Measurements from ENCODE around the gene SMG9.

Gene SMG9

DNA sequence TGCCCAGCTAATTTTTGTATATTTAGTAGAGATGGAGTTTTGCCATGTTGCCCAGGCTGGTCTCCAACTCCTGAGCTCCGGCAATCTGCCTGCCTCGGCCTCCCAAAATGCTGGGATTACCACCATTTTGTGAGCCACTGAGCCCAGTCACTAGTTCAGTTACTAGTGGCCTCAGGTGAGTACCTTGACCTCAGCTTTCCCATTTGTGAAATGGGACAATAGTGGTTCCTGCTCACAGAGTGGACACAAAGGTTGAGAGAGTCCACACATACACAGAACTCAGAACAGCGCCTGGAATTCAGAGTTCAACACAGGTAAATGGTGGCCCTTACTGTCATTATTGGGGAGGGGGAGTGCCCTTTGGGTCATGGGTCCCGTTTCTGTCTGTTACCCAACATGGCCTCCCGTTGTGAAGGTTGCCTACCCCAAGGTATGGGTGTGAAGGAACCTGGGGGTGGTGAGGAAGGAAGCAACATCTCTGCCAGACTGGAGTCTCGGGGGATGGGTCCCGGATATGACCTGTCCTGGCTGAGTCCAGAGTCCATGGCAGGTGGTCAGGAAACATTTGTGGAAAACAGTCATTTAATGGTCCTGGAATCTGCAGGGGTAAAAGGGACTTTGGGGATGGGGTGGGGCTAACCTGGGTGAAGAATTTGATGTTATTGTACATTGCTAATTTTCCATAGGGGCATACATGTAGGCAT, 50.6 kb downstream of the SMG9 start:
- Histone ChIP-seq H3K4me3 (ENCODE audit: low read depth, low read length) (no peak overlapping the region), H3K9me3 (ENCODE audit: control insufficient read depth, insufficient read depth, low read depth, low read length) (peaks cover 10% of the 10 kb centered on the region), H3K36me3 (ENCODE audit: control insufficient read depth, insufficient read depth, low read length) (no peaks in the 10 kb centered on the region), H3K9ac (ENCODE audit: low read length) (no peak overlapping the region), H3K27me3 (ENCODE audit: control insufficient read depth, insufficient read depth, low read length) (peaks cover 8% of the 10 kb centered on the region), H3K27ac (ENCODE audit: low read depth, low read length) (no peak overlapping the region), H3K4me1 (ENCODE audit: control insufficient read depth, insufficient read depth, low read length) (peaks cover 3% of the 10 kb centered on the region; the same call in 1 of the 2 replicates)

DNA sequence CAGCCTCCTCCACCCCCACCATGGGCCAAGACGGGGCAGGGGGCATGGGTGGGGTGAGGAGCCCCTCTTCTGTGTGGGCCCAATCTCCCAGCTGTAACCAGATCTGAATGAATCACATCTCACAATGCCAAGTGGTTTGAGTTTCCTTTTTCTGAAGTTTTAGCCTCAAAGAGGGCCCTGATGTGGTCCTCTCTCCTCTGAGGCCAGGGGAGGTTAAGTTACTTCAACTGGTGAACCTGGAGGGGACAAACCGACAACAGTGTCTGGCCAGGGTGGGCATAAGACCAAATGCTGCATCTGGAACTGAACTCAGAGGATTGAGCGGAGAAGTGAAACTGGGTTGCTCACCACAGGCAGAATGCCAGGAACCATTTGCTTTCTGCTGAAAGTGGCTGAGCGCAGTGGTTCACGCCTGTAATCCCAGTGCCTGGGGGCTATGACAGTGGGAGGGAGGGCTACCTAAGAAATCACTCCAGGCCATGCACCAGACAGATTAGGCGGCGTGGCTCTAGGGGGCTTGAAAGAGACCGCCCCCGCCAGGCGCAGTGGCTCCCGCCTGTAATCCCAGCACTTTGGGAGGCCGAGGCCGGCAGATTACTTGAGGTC, 54.3 kb downstream of the SMG9 start:
- Histone ChIP-seq H3K9me3 (ENCODE audit: control insufficient read depth, insufficient read depth, low read depth, low read length) (peaks cover 5% of the 10 kb centered on the region; the same call in 1 of the 2 replicates), H3K27ac (ENCODE audit: low read depth, low read length) (no peak overlapping the region), H3K4me1 (ENCODE audit: control insufficient read depth, insufficient read depth, low read length) (peaks cover 3% of the 10 kb centered on the region; the same call in 1 of the 2 replicates), H3K4me3 (ENCODE audit: low read depth, low read length) (no peak overlapping the region), H3K27me3 (ENCODE audit: control insufficient read depth, insufficient read depth, low read length) (peaks cover 22% of the 10 kb centered on the region), H3K9ac (ENCODE audit: low read length) (no peak overlapping the region), H3K36me3 (ENCODE audit: control insufficient read depth, insufficient read depth, low read length) (no peaks in the 10 kb centered on the region)

DNA sequence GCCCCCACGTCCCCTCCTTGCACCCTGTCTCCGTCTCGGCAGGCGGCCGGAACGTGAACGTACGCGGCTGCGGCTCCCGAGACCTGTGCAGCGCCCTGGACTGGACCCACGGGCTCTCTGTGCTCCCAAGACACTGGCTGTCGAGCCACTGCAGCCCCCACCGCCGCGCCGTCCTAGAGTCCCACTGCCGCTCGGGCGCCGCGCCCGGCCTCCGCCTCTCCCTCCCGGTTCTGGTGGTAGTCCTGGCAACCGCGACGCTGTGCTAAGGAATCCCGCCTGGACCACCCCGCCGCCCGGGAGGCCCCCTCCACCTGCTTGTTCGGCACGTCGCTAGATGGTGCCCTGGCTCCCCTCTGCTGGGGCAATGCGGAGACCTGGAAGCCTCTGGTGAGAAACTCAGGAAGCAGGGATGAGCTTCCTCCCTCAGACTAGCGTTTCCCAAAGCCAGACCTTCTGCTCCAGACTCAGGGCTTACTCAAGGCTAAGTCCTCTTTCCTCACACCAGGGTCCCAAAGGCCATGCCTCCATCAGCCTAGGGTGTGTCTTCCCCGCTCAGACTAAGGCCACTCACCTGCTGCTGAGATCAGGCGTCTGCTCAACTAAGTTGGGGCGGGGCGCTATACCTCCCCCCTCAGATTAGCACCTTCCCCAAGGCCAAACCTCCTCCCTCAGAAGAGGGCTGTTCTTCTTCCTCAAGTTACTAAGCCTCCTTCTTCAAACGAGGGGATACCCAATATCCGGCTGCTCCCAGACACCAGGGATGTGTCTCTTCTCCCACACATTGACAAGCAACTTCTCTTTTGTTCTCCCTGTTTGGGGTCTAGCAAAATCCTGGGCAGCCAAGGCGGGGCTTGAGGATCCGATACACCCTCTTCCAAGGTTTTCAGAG, 55.0 kb downstream of the SMG9 start:
- Histone ChIP-seq H3K27ac (ENCODE audit: low read depth, low read length) (no peak overlapping the region), H3K9ac (ENCODE audit: low read length) (no peak overlapping the region), H3K9me3 (ENCODE audit: control insufficient read depth, insufficient read depth, low read depth, low read length) (peaks cover 5% of the 10 kb centered on the region; the same call in 1 of the 2 replicates), H3K36me3 (ENCODE audit: control insufficient read depth, insufficient read depth, low read length) (no peaks in the 10 kb centered on the region), H3K4me1 (ENCODE audit: control insufficient read depth, insufficient read depth, low read length) (peaks cover 3% of the 10 kb centered on the region; the same call in 1 of the 2 replicates), H3K27me3 (ENCODE audit: control insufficient read depth, insufficient read depth, low read length) (peaks cover 22% of the 10 kb centered on the region), H3K4me3 (ENCODE audit: low read depth, low read length) (peak overlapping the region; percentile 56)

DNA sequence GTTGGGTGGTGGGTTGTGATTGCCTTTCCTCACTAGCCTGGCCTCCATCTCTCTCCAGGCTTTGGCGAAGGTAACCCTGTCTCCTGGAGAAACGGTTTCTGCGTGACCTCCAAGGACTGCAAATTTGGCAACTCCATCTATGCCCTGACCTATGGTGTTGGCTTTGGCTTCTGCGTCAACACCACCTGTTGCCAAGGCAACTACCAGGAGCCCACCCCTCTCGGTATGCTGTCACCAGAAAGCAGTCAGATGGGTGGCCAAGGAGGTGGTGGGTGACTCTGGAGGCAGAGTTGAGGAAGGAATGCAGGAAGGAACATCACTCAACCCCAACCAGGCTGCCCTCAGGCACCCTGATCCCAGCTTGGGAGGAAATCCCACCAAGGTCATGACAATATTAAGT, 57.5 kb downstream of the SMG9 start:
- Histone ChIP-seq H3K4me3 (ENCODE audit: low read depth, low read length) (no peak overlapping the region), H3K27ac (ENCODE audit: low read depth, low read length) (no peak overlapping the region), H3K4me1 (ENCODE audit: control insufficient read depth, insufficient read depth, low read length) (no peaks in the 10 kb centered on the region; the same call in 1 of the 2 replicates), H3K27me3 (ENCODE audit: control insufficient read depth, insufficient read depth, low read length) (peaks cover 22% of the 10 kb centered on the region), H3K36me3 (ENCODE audit: control insufficient read depth, insufficient read depth, low read length) (no peaks in the 10 kb centered on the region), H3K9me3 (ENCODE audit: control insufficient read depth, insufficient read depth, low read depth, low read length) (peaks cover 8% of the 10 kb centered on the region; the same call in 1 of the 2 replicates), H3K9ac (ENCODE audit: low read length) (no peak overlapping the region)

DNA sequence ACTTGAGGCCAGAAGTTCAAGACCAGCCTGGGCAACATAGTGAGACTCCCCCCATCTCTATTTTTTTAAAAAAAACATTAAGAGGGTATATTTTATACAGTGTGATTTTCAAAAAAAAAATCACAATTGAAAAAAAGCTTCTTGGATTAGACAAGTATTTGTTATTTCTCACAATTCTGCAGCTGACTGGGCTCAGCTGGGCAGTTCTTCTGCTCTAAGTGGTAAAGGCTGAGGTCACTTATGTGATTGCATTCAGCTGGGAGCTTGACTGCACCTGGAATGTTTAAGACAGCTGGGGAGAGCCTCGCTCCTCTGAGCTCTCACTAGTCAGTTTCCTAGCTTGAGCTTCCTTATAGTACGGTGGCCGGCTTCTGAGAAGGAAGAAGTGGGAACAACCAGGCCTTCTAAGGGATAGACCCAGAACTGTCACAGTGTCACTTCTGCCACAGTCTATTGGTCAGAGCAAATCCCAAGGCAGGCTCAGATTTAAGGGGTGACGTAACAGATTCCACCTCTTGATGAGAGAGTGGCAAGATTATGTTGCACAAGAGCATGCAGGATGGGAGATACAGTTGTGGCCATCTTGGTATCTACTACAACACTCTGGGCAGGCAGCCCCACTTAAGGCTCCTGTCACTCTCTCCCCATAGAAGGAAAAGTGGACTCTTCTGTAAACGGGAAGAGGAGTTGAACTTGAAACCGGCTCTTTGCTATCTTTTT, 58.6 kb downstream of the SMG9 start:
- peaks cover 17% of the 10 kb centered on the region for H3K9me3 ChIP-seq (ENCODE audit: control insufficient read depth, insufficient read depth, low read depth, low read length)
- no peaks in the 10 kb centered on the region for H3K36me3 ChIP-seq (ENCODE audit: control insufficient read depth, insufficient read depth, low read length)
- H3K4me3 ChIP-seq (ENCODE audit: low read depth, low read length) = no peak overlapping the region
- no peak overlapping the region for H3K27ac ChIP-seq (ENCODE audit: low read depth, low read length)
- H3K4me1 ChIP-seq (ENCODE audit: control insufficient read depth, insufficient read depth, low read length) = no peaks in the 10 kb centered on the region; the same call in 1 of the 2 replicates
- no peak overlapping the region for H3K9ac ChIP-seq (ENCODE audit: low read length)
- H3K27me3 ChIP-seq (ENCODE audit: control insufficient read depth, insufficient read depth, low read length) = peaks cover 22% of the 10 kb centered on the region

DNA sequence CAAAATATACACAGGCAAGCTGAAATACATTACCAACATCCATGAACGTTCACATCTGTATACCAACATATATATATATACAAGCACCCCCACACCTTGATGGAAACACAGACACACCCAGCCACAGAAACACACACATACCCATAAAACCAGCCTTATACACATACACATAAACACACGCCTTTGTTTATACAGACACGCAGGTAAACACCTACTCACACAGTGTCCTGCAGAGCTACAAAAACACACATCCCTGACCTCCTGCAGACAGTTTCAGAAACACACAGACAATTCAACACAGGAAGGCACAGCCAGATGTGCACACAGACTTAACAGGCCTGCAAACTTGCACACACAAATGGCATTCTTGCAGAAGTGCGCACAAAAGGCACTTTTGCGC, 60.2 kb downstream of the SMG9 start:
- Histone ChIP-seq H3K9me3 (ENCODE audit: control insufficient read depth, insufficient read depth, low read depth, low read length) (peaks cover 21% of the 10 kb centered on the region), H3K36me3 (ENCODE audit: control insufficient read depth, insufficient read depth, low read length) (no peaks in the 10 kb centered on the region), H3K27me3 (ENCODE audit: control insufficient read depth, insufficient read depth, low read length) (peaks cover 17% of the 10 kb centered on the region), H3K9ac (ENCODE audit: low read length) (no peak overlapping the region), H3K4me3 (ENCODE audit: low read depth, low read length) (no peak overlapping the region), H3K4me1 (ENCODE audit: control insufficient read depth, insufficient read depth, low read length) (no peaks in the 10 kb centered on the region), H3K27ac (ENCODE audit: low read depth, low read length) (no peak overlapping the region)

DNA sequence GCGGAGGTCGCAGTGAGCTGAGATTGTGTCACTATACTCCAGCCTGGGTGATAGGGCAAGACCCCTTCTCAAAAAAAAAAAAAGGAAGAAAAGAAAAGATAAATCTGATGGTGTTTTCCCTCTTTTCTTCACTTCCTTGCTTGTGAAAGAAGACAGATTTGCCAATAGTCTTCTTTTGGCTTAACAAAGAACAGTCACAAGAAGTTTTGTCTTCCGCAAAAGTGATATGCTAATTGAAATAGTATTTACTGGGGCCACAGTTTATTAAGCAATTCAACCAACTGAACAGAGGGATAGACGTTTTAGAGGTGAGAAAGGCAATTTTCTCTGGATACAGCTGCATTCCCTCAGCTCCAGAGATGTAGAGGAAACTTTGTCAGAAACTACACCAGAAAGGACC, 61.9 kb downstream of the SMG9 start:
- H3K27ac ChIP-seq (ENCODE audit: low read depth, low read length) = no peak overlapping the region
- no peaks in the 10 kb centered on the region; the same call in 1 of the 2 replicates for H3K4me1 ChIP-seq (ENCODE audit: control insufficient read depth, insufficient read depth, low read length)
- H3K9ac ChIP-seq (ENCODE audit: low read length) = no peak overlapping the region

DNA sequence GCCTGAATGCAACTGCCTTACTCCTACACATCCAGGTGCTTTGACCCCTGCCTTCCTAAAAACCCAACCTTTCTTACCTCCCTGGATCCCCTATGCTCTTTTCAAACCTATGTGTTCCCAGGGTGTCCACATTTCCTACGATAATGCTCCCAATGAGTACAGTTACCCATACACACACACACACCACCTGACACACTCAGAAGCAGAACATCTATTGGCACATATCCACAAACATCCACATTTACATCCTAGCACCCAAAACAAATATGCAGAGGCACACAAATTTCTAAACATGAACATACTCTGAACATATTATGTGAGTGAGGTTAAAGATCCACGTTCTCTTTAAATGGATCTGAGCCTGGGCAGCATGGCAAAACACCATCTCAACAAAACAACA, 62.4 kb downstream of the SMG9 start:
- peaks cover 5% of the 10 kb centered on the region; the same call in 1 of the 2 replicates for H3K27me3 ChIP-seq (ENCODE audit: control insufficient read depth, insufficient read depth, low read length)
- no peak overlapping the region for H3K9ac ChIP-seq (ENCODE audit: low read length)
- no peak overlapping the region for H3K27ac ChIP-seq (ENCODE audit: low read depth, low read length)
- H3K4me1 ChIP-seq (ENCODE audit: control insufficient read depth, insufficient read depth, low read length) = peaks cover 5% of the 10 kb centered on the region; the same call in 1 of the 2 replicates
- H3K4me3 ChIP-seq (ENCODE audit: low read depth, low read length) = no peak overlapping the region
- H3K36me3 ChIP-seq (ENCODE audit: control insufficient read depth, insufficient read depth, low read length) = no peaks in the 10 kb centered on the region
- H3K9me3 ChIP-seq (ENCODE audit: control insufficient read depth, insufficient read depth, low read depth, low read length) = peaks cover 21% of the 10 kb centered on the region

More for the DNA sequence above, 61.9 kb downstream of the SMG9 start:
- Histone ChIP-seq H3K4me3 (ENCODE audit: low read depth, low read length) (no peak overlapping the region), H3K27me3 (ENCODE audit: control insufficient read depth, insufficient read depth, low read length) (peaks cover 9% of the 10 kb centered on the region), H3K9me3 (ENCODE audit: control insufficient read depth, insufficient read depth, low read depth, low read length) (peaks cover 21% of the 10 kb centered on the region), H3K36me3 (ENCODE audit: control insufficient read depth, insufficient read depth, low read length) (no peaks in the 10 kb centered on the region)

DNA sequence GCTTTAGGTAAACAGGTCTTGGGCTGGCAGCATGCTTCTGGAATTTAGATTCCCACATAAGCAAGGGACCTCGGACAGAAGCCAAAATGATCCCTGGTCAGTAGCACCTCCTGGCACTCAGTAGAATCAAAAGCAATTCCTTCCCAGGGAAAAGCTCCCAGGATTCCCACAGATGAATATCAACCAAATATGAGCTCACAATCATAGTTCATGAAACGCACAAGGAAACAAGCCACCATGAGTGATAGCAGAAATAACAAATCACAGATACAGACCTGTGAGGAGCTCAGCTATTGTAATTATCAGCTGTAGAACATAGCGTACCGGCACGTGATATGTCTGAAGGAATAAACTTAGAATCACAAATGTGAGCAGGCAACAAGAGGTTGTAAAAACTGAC, 63.0 kb downstream of the SMG9 start:
- H3K9me3 ChIP-seq (ENCODE audit: control insufficient read depth, insufficient read depth, low read depth, low read length) = peaks cover 21% of the 10 kb centered on the region
- no peaks in the 10 kb centered on the region for H3K27me3 ChIP-seq (ENCODE audit: control insufficient read depth, insufficient read depth, low read length)
- H3K4me3 ChIP-seq (ENCODE audit: low read depth, low read length) = no peak overlapping the region
- H3K27ac ChIP-seq (ENCODE audit: low read depth, low read length) = no peak overlapping the region
- H3K9ac ChIP-seq (ENCODE audit: low read length) = no peak overlapping the region
- peaks cover 10% of the 10 kb centered on the region for H3K4me1 ChIP-seq (ENCODE audit: control insufficient read depth, insufficient read depth, low read length)
- H3K36me3 ChIP-seq (ENCODE audit: control insufficient read depth, insufficient read depth, low read length) = no peaks in the 10 kb centered on the region

DNA sequence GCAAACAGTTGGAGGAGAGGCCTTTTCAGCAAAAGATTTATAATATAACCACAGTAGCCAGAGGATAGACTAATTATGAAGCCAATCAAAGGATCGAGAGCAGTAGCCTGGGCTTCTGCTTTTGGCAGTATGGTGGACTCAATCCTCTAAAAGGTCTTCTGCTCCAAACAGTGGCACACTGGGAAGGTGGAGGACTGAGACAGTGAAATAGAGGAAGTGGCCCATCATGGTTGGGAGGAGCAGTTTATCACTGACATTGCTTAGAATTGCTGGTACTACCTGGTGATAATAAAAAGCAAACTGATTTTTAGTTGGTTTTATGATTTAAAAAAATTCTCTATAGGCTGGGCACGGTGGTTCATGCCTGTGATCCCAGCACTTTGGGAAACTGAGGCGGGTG, 63.9 kb downstream of the SMG9 start:
- Histone ChIP-seq H3K27ac (ENCODE audit: low read depth, low read length) (no peak overlapping the region), H3K4me3 (ENCODE audit: low read depth, low read length) (no peak overlapping the region), H3K4me1 (ENCODE audit: control insufficient read depth, insufficient read depth, low read length) (peaks cover 15% of the 10 kb centered on the region), H3K27me3 (ENCODE audit: control insufficient read depth, insufficient read depth, low read length) (no peaks in the 10 kb centered on the region), H3K9me3 (ENCODE audit: control insufficient read depth, insufficient read depth, low read depth, low read length) (peaks cover 16% of the 10 kb centered on the region), H3K36me3 (ENCODE audit: control insufficient read depth, insufficient read depth, low read length) (no peaks in the 10 kb centered on the region), H3K9ac (ENCODE audit: low read length) (no peak overlapping the region)

Data from HUES6 (cell line).